Measurements from ENCODE around the gene RGS19.
"Not testable (repeated sequence)": the region's sequence is repeated elsewhere in the genome, so short reads cannot be mapped to it uniquely, and the experiment has no call there.

Gene RGS19

GRCh38 chr20:64079273-64080012 lies at the start of gene RGS19:
TSS of gene RGS19 (minus strand) at chr20:64079518. CDS start at chr20:64076886, 2,632 bp downstream.
- DNase-seq, result peak; percentile 91

GRCh38 chr20:64123517-64123916 lies 44.2 kb upstream of the RGS19 start:
- not testable (repeated sequence) for DNase-seq

- not testable (repeated sequence) for DNase-seq
Observed at GRCh38 chr20:64122927-64123326, 43.6 kb upstream of the RGS19 start.

GRCh38 chr20:64121586-64121985 lies 42.3 kb upstream of the RGS19 start:
- DNase-seq, result no peak

GRCh38 chr20:64119681-64120341 lies 40.5 kb upstream of the RGS19 start:
- DNase-seq, result no peak

GRCh38 chr20:64119301-64119680 lies 40.0 kb upstream of the RGS19 start:
- DNase-seq, result no peak

- DNase-seq, result not testable (repeated sequence)
Observed at GRCh38 chr20:64117432-64117777, 38.1 kb upstream of the RGS19 start.

- DNase-seq, result no peak
Observed at GRCh38 chr20:64116541-64117431, 37.5 kb upstream of the RGS19 start.

GRCh38 chr20:64116016-64116415 lies 36.7 kb upstream of the RGS19 start:
- no peak for DNase-seq

GRCh38 chr20:64115171-64115911 lies 36.0 kb upstream of the RGS19 start:
- DNase-seq, result no peak

- no peak for DNase-seq
Observed at GRCh38 chr20:64114356-64114971, 35.1 kb upstream of the RGS19 start.

GRCh38 chr20:64113796-64114355 lies 34.6 kb upstream of the RGS19 start:
- no peak for DNase-seq

- no peak for DNase-seq
Observed at GRCh38 chr20:64113444-64113775, 34.1 kb upstream of the RGS19 start.

GRCh38 chr20:64112691-64113443 lies 33.5 kb upstream of the RGS19 start:
- no peak for DNase-seq

- no peak for DNase-seq
Observed at GRCh38 chr20:64111841-64112641, 32.7 kb upstream of the RGS19 start.

GRCh38 chr20:64110411-64111068 lies 31.2 kb upstream of the RGS19 start:
- DNase-seq, result no peak

GRCh38 chr20:64109831-64110391 lies 30.6 kb upstream of the RGS19 start:
- no peak for DNase-seq

- no peak for DNase-seq
Observed at GRCh38 chr20:64108731-64109681, 29.7 kb upstream of the RGS19 start.
